Endometrium (tissue), 2 donors: ENCODE results near the gene ST6GAL1.
"Not testable (repeated sequence)": the region's sequence is repeated elsewhere in the genome, so short reads cannot be mapped to it uniquely, and the experiment has no call there.

ENCODE experiments used
- FAIRE-seq: peaks from 2 replicates; lab custom pipeline; 2012; peaks lifted over from hg19 to GRCh38; lab: Jason Lieb, UNC
- donor health status: control.
- donor health status: control.

Gene ST6GAL1

DNA sequence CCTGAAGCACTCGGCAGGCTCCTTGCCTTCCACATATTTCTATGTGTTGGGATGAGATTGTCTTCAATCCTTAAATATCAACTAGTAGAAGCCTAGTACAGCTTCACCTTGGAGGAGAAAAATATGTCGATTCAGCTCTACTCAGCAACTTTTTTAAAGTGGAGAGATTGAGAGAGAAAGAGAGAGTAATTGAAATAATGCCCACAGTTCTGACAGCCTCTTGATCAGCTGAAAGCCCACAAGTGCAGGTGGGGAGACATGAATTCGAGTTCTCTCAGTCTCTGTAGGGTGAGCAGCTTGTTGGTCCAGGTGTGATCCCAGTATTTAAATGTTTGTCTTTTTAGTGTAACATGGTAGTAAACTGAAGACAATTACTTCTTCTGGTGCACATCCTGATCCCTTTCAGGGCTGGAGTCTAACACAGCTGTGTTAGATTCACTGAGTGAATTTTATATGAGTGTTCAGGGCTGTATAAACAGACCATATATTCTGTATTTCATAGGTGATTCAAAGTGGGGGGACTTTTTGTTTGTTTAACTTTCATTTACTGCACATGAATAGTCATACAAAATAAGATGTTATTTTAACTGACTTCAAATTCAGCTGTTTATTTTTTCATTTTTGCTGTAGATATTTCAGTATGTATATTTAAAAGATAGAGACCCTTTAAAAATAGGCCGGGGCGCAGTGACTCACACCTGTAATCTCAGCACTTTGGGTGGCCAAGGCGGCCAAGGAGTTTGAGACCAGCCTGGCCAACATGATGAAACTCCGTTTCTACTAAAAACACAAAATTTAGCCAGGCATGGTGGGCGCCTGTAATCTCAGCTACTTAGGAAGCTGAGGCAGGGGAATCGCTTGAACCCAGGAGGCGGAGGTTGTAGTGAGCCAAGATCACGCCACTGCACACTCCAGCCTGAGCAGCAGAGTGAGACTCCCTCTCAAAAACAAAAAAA lies 64.0 kb downstream of the ST6GAL1 start:
- FAIRE-seq = no peak

DNA sequence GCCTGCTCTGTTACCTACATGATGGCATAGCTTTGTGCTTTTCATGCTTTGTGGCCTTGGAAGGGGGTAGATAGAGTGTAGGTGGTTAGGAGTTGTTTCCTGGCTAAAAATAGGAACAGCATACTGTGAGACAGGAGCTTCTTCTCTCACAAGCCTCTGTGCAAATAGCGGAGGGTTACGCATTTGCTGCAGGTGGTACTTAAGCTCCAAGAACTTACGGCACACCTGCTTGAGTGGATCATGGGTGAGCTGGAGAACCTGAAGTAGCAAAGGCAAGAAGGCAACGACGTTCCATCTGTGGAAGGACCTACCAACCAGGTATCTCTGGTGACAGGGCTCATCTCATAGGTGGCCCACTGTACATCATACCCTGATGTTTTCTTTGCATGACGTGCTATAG lies 66.0 kb downstream of the ST6GAL1 start:
- no peak for FAIRE-seq

DNA sequence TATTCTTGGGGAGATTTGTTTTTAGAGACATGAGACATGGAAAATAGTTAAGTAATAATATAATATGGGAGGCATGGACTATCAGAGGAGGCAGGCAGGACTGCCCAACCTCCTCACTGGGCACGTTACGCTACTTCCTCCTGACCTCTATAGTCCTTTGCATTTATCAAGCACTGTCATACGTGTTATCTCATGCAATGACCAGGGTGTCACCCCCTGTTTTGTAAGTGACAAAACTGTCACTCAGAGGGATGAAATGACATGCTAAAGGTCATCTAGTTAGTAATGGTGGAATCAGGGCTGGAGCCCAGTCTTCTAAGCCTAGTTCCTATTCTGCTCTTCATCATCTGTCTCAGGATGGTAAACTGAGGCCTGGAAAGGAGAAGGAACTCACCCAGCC lies 66.7 kb downstream of the ST6GAL1 start:
- no peak for FAIRE-seq

DNA sequence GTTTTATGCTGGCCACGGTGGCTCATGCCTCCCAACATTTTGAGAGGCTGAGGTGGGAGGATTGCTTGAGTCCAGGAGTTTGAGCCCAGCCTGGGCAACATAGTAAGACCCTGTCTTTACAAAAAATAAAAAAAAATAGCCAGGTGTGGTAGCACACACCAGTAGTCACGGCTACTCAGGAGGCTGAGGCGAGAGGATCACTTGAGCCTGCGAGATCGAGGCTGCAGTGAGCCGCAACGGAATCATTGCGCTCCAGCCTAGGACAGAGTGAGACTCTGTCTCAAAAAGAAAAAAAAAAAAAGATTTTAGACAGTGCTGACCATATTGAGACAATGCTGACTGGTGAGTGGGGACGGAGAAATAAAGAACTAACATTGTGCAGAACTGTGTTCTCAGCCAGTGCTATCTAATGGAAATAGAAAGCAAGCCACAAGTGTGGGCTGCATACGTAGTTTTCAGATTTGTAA lies 67.2 kb downstream of the ST6GAL1 start:
- no peak for FAIRE-seq

GRCh38 chr3:186998937-186999368 lies 68.6 kb downstream of the ST6GAL1 start:
- FAIRE-seq = no peak

DNA sequence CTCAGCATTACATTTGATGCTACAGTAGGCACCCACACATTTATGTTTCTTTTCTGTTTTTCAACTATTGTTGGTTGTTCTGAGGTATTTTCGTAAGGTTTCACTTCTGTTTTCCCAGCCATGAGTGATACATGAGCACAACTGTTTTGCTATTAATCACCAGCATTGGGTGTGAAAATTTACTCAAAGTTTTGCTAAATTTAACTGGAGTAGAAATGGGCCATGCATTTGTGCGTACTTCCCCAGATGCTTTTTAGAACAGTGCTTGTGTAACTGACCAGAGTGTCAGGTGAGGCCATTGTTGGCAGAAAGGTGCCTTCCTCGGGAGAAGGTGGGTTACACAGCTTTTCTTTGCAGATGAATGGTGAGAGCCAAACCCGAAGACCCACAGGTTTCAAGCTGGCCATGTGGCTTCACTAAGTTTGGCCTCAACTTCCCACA lies 70.4 kb downstream of the ST6GAL1 start:
- FAIRE-seq = no peak

DNA sequence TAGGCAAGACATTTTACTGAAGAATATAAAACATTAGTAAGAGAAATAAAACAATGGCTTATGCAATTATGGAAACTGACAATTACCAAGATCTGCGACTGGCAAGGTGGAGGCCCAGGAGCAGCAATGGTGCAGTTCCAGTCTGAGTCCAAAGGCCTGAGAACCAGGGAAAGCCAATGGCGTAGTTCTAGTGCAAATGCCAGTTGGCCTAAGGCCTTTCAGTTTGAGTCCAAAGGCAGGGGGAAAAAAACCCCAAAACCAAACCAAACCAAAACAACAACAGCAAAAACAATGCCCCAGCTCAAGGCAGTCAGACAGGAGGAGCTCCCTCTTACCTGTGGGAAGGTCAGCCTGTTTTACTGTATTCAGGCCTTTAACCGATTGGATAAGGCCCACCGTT lies 72.6 kb downstream of the ST6GAL1 start:
- FAIRE-seq = no peak

GRCh38 chr3:187005827-187006481 lies 75.6 kb downstream of the ST6GAL1 start:
- no peak for FAIRE-seq

GRCh38 chr3:187006864-187007630 lies 76.7 kb downstream of the ST6GAL1 start:
- FAIRE-seq = no peak

DNA sequence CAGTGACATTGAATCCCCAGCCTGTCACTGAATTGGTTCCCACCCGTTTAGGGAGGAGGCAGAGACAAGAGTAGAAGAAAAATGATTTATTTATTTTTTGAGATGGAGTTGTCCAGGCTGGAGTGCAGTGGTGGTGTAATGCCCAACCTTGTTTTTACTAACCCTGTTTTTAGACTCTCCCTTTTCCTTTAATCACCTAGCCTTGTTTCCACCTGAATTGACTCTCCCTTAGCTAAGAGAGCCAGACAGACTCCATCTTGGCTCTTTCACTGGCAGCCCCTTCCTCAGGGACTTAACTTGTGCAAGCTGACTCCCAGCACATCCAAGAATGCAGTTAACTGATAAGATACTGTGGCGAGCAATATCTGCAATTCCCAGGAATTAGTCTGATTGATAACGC lies 80.1 kb downstream of the ST6GAL1 start:
- not testable (repeated sequence) for FAIRE-seq

DNA sequence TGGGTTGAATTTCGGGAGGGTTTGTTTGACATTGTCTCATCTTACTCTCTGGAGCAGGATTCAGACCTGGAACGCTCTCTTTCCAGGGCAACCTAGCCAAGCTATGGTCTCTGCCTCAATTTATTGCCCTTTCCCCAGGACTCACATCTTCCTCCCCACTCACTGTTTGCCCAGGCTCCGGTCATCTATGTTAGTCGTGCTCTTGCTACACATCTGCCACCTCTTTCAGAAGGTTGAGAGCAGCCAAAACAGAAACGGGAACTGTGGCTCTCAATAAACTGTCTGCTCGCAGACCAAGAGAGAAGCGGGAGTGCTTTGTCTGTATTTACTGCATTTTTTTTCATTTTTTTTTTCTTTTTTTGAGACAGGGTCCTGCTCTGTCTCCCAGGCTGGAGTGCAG lies 81.6 kb downstream of the ST6GAL1 start:
- no peak for FAIRE-seq

GRCh38 chr3:187012609-187013051 lies 82.3 kb downstream of the ST6GAL1 start:
- no peak for FAIRE-seq

DNA sequence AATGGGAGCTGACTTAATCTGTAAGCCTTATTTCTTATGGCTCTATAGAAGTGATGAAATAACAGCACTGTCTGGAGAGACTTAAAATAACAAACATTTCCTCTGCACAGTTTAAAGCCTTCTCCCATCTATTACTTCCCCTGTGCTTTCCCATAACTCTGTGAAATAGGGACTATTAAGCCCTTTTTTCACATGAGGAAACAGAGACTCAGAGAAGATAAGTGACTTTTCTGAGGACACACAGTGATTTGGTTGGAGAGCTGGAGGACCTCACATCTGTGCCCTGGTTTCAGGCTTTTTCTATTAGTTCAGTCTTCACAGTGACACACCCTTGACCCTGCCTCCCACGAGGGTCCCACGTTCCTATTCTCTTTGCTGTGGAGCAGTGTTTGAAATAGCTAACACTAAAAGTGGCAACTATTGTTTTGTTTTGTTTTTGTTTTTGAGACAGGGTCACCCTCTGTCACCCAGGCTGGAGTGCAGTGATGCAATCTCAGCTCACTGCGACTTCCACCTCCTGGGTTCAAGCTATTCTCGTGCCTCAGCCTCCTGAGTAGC lies 82.9 kb downstream of the ST6GAL1 start:
- FAIRE-seq = no peak

DNA sequence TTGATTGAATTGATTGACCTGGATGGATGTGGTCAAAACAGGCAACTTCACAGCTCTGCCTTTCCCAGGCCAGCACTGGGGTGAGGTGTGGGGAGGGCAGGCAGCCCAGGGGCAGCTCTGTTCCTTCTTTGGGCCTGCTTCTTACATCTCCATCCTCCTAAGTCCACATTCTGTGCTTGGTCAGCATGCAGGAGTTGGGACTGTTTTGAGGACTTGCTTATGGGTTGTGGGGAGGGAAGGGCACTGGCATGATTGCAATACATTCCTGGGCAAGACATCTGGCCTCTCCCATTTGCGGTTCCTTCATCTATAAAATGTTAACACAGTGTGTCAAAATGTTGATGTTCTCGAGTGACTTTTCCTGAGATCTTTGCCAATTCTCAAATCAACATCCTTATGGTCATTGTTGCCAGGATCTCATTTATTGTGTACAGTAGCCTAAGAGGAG lies 84.1 kb downstream of the ST6GAL1 start:
- no peak for FAIRE-seq

- no peak for FAIRE-seq
These were observed 85.7 kb downstream of the ST6GAL1 start for GRCh38 chr3:187015903-187016638.

DNA sequence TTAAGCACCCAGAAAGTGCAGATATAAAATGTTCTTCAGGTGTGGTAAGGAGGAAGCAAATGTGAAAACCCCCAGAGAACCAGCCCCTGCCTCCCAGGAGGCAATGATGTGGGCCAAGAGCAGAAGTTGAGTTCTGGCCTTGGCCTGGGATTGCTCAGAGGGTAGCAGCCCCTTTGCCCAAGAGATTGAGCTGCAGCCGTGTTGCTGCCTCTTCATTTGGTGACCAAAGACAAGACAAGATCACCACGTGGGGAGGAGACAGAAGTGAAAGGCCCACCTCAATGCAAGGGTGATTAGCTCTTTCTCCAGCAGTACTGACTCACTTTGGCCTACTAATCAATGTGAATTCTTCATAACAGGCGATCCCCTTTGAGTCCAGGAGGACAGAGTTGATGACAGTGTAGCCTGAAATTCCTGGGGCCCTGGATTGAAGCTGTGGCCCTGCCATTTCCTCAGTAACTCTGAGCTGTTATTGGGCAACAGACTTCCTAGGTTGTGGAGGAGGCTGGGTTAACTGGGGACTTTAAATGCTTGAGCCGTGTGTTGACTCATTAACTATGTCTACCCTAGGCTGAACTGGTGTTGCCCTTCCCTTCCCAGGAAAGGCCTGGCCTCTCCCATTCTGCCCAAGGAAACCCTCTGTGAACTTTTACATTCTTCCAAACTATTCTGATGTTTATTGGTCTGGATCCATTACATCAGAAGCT lies 86.5 kb downstream of the ST6GAL1 start:
- no peak for FAIRE-seq

GRCh38 chr3:187017511-187018230 lies 87.3 kb downstream of the ST6GAL1 start:
- FAIRE-seq = no peak

DNA sequence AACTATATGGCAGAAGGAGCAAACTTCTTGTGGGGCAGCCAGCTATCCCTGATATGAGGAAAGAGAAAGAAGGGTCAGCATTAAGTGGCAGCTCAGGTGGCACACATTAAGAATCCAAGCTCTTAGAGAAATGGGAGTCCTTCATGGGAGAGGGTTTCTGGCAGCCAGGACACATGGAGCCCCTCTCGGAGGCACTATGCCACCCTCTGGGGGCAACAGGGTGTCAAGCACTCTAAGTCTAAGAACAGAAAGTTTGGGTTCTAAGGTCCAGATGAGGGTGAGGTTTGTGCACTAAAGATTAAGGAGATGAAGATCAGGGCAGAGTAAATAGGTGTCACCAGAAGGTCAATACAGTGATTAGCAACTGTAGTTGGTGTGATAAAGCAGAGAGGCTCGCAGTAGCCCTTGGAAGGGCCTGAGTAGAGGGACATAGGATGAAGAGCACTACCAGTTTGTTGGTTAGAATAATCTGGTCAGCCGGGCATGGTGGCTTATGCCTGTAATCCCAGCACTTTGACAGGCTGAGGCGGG lies 89.3 kb downstream of the ST6GAL1 start:
- no peak for FAIRE-seq

DNA sequence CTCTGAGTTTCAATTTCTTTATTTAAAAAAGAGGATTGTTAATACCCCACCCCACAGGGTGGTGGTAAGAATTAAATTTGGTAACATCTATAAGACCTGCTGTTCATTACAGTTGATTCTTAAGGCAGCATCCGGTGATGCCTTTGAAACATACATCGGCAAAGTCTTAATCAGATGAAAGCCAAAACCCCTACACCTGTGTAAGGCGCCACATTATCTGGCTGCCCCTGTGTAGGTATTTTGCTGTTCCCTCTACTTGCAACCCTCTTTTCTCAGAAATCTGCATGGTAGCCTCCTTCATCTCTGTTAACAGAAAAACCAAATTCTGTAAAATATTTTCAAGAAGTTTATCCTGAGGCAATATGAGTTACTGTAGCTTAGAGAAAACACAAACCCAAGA lies 90.0 kb downstream of the ST6GAL1 start:
- no peak for FAIRE-seq
